Measurements from ENCODE around the gene AKT2.

The AKT2 gene

DNA sequence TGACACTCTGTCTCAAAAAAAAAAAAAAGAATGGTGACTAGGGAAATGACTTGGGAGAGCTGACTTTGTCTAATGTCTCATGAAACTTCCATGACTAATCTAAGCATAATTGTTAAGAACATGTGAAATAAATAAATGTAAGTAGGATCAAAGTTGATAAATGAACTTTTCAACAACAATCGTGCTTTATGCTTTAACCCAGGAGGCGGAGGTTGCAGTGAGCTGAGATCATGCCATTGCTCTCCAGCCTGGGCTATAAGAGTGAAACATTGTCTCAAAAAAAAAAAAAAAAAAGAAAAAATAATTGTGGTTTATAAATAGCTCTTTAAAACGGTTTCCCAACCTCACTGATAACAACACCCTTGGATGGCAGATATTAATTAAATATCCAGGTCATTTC is 12.9 kb upstream of the AKT2 start:
- no peak for DNase-seq

- no peak for DNase-seq
Measured at GRCh38 chr19:40294560-40294959, 9.4 kb upstream of the AKT2 start.

DNA sequence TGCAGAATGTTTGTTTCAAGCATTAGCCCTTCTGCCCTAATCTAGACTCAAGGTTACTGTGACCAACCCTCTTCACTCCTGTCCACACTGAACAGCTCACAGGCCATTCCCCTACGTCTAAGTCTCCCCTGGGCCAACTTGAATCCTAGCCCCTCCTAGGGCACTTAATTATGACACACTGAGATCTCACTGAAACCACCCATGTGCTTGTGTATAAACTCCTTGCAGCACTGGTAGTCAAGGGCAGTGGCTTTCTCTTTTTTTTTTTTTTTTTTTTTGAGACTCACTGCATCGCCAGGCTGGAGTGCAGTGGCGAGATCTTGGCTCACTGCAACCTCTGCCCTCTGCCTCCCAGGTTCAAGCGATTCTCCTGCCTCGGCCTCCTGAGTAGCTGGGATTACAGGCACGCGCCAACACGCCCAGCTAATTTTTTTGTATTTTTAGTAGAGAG is 1.9 kb upstream of the AKT2 start:
- DNase-seq = no peak

DNA sequence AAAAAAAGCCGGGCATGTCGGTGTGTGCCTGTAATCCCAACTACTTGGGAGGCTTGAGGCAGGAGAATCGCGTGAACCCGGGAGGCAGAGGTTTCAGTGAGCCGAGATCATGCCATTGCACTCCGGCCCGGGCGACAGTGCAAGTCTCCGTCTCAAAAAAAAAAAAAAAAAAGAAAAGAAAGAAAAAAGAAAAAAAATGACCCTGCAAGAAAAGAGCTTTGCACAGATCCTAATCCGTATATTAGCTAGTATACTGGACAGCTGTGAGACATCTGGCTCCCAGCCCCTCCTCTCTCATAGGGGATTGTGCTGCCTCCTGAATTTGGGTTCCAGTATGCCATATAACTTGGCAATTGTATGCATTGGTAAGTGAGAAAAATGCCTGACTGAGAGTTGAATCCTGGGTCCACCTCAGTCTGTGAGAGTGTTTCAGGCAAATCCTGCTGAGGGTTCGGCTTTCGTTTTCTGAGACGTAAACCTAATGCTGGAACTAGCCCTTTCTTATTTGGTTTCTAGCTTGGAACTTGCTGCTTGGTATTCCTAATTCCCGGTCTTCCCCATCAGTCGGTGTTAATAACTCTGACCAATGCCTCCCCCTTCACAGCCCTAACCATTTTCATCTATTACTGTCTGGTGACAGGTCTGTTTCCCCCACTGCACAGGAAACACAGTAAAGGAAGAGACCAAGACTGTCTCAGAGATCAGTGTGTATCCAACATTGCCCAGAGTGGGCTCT is 1.3 kb upstream of the AKT2 start:
- no peak for DNase-seq

- DNase-seq = peak; percentile 100
Measured at GRCh38 chr19:40285353-40286234, 449 bp upstream of the AKT2 start.

DNA sequence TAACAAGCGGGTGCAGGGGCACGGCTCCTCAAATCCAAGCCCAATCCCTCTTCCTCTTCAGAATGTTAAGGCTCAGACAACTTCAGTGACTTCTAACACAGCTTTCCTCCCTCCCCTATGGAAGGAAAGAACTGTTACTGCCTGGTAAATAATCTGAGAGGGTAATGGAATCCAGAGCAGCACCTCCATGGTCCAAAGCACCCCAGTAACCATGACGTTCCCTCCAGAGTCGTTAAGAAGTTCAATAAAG is 969 bp downstream of the AKT2 start:
- no peak for DNase-seq

- DNase-seq = peak; percentile 49
Measured at GRCh38 chr19:40283414-40284250, 1.5 kb downstream of the AKT2 start.

GRCh38 chr19:40282920-40283319 is 2.2 kb downstream of the AKT2 start:
- DNase-seq = no peak

DNA sequence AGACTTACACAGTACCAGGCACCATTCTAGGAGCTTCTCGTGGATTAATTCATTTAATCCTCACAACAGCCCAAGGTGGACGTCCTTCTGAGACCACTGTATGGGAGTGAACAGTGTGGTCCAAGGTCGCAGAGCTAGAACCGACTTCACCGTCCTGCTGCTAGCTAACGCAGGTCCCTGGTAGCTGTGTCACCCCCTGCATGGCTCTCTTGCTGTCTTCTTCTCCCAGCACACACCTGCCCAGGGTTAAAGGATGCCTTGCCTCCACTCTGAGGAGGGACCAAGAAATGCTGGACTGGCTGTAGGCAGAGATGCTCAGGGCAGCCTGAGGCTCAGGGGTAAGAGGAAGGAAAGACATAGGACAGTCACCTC is 3.0 kb downstream of the AKT2 start:
- no peak for DNase-seq

GRCh38 chr19:40281381-40282208 is 3.5 kb downstream of the AKT2 start:
- no peak for DNase-seq

- DNase-seq = peak; percentile 66
Measured at GRCh38 chr19:40280608-40281221, 4.4 kb downstream of the AKT2 start.

DNA sequence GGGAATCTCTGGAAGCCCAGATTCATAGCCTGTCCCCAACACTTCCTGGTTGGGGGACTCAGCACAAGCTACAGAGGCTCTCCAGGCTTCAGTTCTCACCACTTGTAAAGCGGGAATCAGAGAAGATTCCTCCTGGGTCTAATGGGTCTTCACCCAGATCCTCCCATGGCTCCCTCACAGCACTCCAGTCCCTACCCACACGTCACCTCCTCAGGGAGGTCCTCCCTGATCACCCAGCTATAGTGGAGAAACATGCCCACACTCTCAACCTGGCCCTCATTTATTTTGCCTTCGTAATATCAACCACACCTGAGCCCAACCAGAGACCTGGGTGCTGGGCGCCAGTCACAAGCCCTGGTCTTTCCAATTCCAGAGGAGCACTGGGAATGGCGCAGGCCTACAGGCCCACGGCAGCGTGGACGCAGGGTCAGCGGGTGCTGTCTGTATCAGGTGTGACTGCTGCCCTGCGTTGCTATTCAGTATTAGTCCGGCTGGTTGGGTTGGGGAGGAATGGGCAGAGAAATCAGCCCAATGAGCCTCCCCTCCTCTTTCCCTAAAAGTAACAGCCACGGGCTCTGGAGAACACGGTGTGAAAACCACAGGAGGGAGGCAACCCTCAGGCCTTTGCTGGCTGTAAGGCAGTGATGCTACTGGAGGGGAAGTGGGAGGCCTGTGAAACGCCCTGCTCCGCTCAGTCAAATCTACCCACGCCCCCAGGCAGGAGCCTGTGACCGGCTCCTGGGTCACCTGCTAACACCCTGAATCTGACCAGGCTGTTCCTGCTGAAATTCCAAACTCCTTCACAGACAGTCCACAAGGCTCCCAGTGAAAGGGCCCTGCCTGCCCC is 5.2 kb downstream of the AKT2 start:
- peak; percentile 80 for DNase-seq

DNA sequence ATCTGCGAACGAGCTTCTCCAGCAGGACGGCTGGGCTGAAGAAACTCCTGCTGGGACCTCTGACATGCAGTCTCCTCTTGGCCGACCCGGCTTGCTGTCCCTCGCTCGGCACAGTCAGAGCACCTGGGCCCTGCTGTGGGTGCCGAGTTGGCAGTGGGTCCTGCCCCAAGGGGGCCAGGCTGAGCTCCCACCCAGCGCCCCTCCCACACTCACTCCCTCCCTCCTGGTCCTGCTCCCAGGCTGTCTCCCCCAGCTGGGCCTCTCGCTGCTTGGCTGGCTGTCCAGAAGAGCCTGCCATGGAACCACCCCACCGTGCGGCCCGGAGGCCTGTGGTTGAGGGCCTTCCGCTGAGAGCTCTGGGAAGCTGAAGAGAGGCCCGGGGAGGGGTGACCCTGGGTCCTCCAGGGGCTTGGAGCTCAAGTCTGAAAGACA is 6.0 kb downstream of the AKT2 start:
- DNase-seq = no peak

GRCh38 chr19:40278361-40279035 is 6.6 kb downstream of the AKT2 start:
- DNase-seq = peak; percentile 54

- no peak for DNase-seq
Measured at GRCh38 chr19:40277356-40278059, 7.6 kb downstream of the AKT2 start.

- no peak for DNase-seq
Measured at GRCh38 chr19:40274585-40275544, 10.3 kb downstream of the AKT2 start.

- no peak for DNase-seq
Measured at GRCh38 chr19:40273469-40274360, 11.4 kb downstream of the AKT2 start.

DNA sequence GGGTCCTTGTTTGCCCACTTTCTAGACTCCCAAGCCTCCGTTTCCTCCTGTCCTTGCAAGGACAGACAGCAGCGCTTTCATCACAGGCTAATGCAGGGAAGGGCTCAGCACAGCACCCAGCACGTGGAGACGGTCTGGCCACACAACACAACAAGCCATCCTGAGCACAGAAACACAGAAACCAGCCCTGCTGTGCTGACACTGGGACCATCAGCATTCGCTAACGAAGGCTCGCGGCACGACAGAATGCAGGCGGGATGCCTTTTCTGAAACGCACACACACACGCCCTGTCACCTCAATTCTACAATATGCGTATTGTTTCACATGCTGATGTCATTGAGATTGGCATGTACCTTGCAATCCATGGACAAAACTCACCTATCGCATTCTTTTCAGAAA is 12.9 kb downstream of the AKT2 start:
- no peak for DNase-seq

All from islet precursor cell (in vitro differentiated cells).